NT2/D1 (cell line): ENCODE data around the gene SYTL2.

Source experiments
- YY1 ChIP-seq: IDR thresholded peaks from 2 replicates; pipeline ENCODE4 v1.6.1; 2011; ENCODE audit not compliant: insufficient read length, insufficient read depth
- ZNF274 ChIP-seq: IDR thresholded peaks from 2 replicates; pipeline ENCODE4 v1.6.1; 2011; ENCODE audit warnings: mild to moderate bottlenecking, low read depth, low read length

DNA sequence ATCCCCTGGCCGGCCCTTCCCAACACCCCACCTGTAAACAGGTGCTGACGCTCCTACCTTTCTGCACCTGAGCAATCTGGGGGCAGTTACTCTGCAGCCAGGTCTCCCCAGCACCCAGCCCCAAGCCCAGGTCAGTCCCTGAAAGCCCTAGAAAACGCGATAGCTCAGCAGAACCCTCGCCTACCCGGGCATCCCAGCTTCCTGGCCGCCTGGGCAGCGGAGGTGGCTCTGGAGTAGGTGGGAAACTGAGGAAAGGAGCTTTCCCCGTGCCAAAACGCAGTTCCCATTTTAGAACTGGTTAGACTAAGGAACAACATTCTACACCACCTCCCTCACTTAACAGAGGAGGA lies 445 bp downstream of the SYTL2 start:
- no peak for TF ChIP-seq ZNF274
- no peak for TF ChIP-seq YY1
